ENCODE results near the gene LMX1B.

GRCh38 chr9:126628969-126629674 lies 15.4 kb downstream of the LMX1B start:
- TF ChIP-seq CTCF (conservative IDR thresholded peaks at IDR 0.05; ENCODE audit: low read depth, low read length), result no peak
- TF ChIP-seq EZH2 (IDR thresholded peaks at IDR 0.05; ENCODE audit: borderline replicate concordance, low read depth, low read length, poor library complexity, severe bottlenecking), result no peak
